Measurements from ENCODE around the gene LVRN. TPM values are rescaled to one million over a fixed set of nuclear protein-coding genes. Genes with fewer than 3 reads are reported as not detected.
A peak's percentile ranks its signal among the peaks of the same experiment; 100 is the strongest.

LVRN gene
- total RNA-seq, 1 experiment from 2014 or later = 1.9 TPM

DNA sequence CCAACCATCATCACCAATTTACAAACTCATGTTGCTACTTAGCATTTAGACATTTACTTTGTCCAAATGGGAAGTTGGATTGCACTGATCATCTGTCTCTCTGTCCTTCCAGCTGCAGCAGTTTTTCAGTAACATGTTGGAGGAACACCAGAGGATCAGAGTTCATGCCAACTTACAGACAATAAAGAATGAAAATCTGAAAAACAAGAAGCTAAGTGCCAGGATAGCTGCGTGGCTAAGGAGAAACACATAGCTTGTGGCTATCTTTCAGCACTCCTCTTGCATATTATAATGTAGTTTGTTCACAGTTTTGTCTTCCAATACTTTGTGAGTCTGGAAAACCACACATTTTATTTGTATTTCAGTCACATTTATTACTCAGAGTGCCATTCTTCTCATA lies 63.6 kb downstream of the LVRN start:
- H3K4me3 ChIP-seq (replicated peaks in 1 of 2; ENCODE audit: low read depth in 1 of 2, low read length in 2 of 2) = no peak overlapping the region
- ChIA-PET CTCF (no interaction called here), RAD21 (ENCODE audit: low non-redundant PET in 1 of 2, low total read pairs in 2 of 2, uncharacterized antibody in 2 of 2, unreplicated experiment in 2 of 2) (no interaction called here), POLR2A (no interaction called here)
- peak overlapping the region; percentile 32 for H2AFZ ChIP-seq (ENCODE audit: low read depth, low read length, poor library complexity, severe bottlenecking)
- no TSS peak for BruUV-seq (replicated peaks)
- intact Hi-C loops (cut with micrococcal nuclease) = no loop called here
- no peak overlapping the region for H3K9ac ChIP-seq (ENCODE audit: low read length)
- H3K27ac ChIP-seq (ENCODE audit: low read depth, low read length) = no peak overlapping the region
- H4K20me1 ChIP-seq (ENCODE audit: insufficient read depth) = no peaks in the 10 kb centered on the region
- DNase-seq (ENCODE audit: low read depth, low spot score) = no peak
- TF ChIP-seq, protein P1, sequence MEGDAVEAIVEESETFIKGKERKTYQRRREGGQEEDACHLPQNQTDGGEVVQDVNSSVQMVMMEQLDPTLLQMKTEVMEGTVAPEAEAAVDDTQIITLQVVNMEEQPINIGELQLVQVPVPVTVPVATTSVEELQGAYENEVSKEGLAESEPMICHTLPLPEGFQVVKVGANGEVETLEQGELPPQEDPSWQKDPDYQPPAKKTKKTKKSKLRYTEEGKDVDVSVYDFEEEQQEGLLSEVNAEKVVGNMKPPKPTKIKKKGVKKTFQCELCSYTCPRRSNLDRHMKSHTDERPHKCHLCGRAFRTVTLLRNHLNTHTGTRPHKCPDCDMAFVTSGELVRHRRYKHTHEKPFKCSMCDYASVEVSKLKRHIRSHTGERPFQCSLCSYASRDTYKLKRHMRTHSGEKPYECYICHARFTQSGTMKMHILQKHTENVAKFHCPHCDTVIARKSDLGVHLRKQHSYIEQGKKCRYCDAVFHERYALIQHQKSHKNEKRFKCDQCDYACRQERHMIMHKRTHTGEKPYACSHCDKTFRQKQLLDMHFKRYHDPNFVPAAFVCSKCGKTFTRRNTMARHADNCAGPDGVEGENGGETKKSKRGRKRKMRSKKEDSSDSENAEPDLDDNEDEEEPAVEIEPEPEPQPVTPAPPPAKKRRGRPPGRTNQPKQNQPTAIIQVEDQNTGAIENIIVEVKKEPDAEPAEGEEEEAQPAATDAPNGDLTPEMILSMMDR (IDR thresholded peaks at IDR 0.05 in 2 of 3, conservative IDR thresholded peaks at IDR 0.05 in 1 of 3; ENCODE audit: borderline replicate concordance in 1 of 3, insufficient read depth in 1 of 3, low read depth in 2 of 3, low read length in 2 of 3) = no peak
- TF ChIP-seq TCF7L2 (IDR thresholded peaks at IDR 0.05; ENCODE audit: borderline replicate concordance, extremely low read depth, insufficient read depth, insufficient read length) (no peak), SRF (IDR thresholded peaks at IDR 0.05; ENCODE audit: low read depth) (no peak), EGR1 (IDR thresholded peaks at IDR 0.05; ENCODE audit: low read depth) (no peak), EZH2phosphoT487 (IDR thresholded peaks at IDR 0.05; ENCODE audit: borderline replicate concordance) (no peak), SP1 (IDR thresholded peaks at IDR 0.05; ENCODE audit: low read depth) (no peak), SIN3A (IDR thresholded peaks at IDR 0.05; ENCODE audit: low read depth) (no peak), JUND (IDR thresholded peaks at IDR 0.05) (no peak), POLR2A (IDR thresholded peaks at IDR 0.05; ENCODE audit: borderline replicate concordance, extremely low read depth, insufficient read depth, insufficient read length) (no peak), RAD21 (IDR thresholded peaks at IDR 0.05; ENCODE audit: low read depth) (no peak), REST (IDR thresholded peaks at IDR 0.05; ENCODE audit: low read depth) (no peak), ZNF274 (IDR thresholded peaks at IDR 0.05; ENCODE audit: low read depth, low read length) (no peak), CEBPB (IDR thresholded peaks at IDR 0.05; ENCODE audit: low read depth) (no peak), YY1 (IDR thresholded peaks at IDR 0.05; ENCODE audit: extremely low read depth, insufficient replicate concordance, low read depth, low read length) (no peak), POLR2AphosphoS5 (IDR thresholded peaks at IDR 0.05; ENCODE audit: low read depth, low read length) (no peak), EZH2 (IDR thresholded peaks at IDR 0.05) (no peak), FOSL1 (IDR thresholded peaks at IDR 0.05; ENCODE audit: low read depth) (no peak), ELF1 (IDR thresholded peaks at IDR 0.05; ENCODE audit: borderline replicate concordance, low read depth) (no peak), CBX3 (IDR thresholded peaks at IDR 0.05; ENCODE audit: low read depth) (no peak), ZBTB33 (IDR thresholded peaks at IDR 0.05; ENCODE audit: extremely low read depth, insufficient replicate concordance, low read length) (no peak)
- H3K4me2 ChIP-seq (ENCODE audit: low read length) = no peak overlapping the region
- H3K36me3 ChIP-seq (ENCODE audit: control insufficient read depth in 1 of 2, insufficient read depth in 2 of 2, low read length in 2 of 2) = no peaks in the 10 kb centered on the region
- no peaks in the 10 kb centered on the region for H3K9me3 ChIP-seq (ENCODE audit: control insufficient read depth in 1 of 2, insufficient read depth in 1 of 2, low read depth in 1 of 2, low read length in 2 of 2)
- no peak for ATAC-seq
- H3K4me1 ChIP-seq (ENCODE audit: control insufficient read depth in 1 of 2, insufficient read depth in 2 of 2, low read length in 2 of 2) = peaks cover 0 to 6% of the 10 kb centered on the region in 2 experiments; a peak in 3 of 4 replicates
- no peaks in the 10 kb centered on the region for H3K27me3 ChIP-seq (ENCODE audit: insufficient read depth, low read length)
- no peaks in the 10 kb centered on the region for H3K9me2 ChIP-seq (ENCODE audit: insufficient read depth)
- no peaks in the 10 kb centered on the region for H3K79me2 ChIP-seq (ENCODE audit: insufficient read depth, low read length)

All from HCT116 (cell line).